HepG2 (cell line): ENCODE results near the gene KDM3B. TPM values are rescaled to one million over a fixed set of nuclear protein-coding genes. Genes with fewer than 3 reads are reported as not detected.

Experiments
- ATAC-seq: fragments of 200-7000 bp; cut with Tn5 transposase; 3 replicates; pipeline ENCODE4 v1.9.1; 2020; ENCODE audit warnings: mild to moderate bottlenecking, moderate library complexity
- BruUV-seq: library from RNA; stranded (reverse); fragments of 400-500 nt; replicated peaks from 2 replicates; lab custom pipeline; 2021; lab: Mats Ljungman, UMichigan
- CTCF ChIA-PET: fragments of 300-600 bp; formaldehyde crosslinking; extraction: SDS; loops from one replicate; lab custom pipeline; 2021; ENCODE audit warnings: low total read pairs, inconsistent platforms, low intra/inter-chr PET ratio; lab: Yijun Ruan, JAX
- POLR2A ChIA-PET: fragments of 350-600 bp; sonication (Branson Sonifier 250); formaldehyde crosslinking; loops from one replicate; lab custom pipeline; 2020; ENCODE audit warnings: antibody characterized with exemption, inconsistent platforms; lab: Yijun Ruan, JAX
- DNase-seq: peaks from one replicate; pipeline ENCODE4 v3.0.0-alpha.2; 2015; ENCODE audit warnings: low spot score
- FAIRE-seq: peaks from 3 replicates; lab custom pipeline; 2011; peaks lifted over from hg19 to GRCh38; lab: Jason Lieb, UNC
- H2AFZ ChIP-seq: one replicate; pipeline ENCODE4 v1.6.1; 2011; ENCODE audit warnings: low read length, inconsistent platforms
- H3K27ac ChIP-seq: fragments of 300-600 bp; 3 replicates; pipeline ENCODE4 v1.8.0; 2011; ENCODE audit warnings: mixed run types, mild to moderate bottlenecking, mixed read lengths, low read length, inconsistent platforms; ENCODE audit not compliant: insufficient read depth; ENCODE audit errors: extremely low read length
- H3K27me3 ChIP-seq, 2 experiments: fragments of 200-600 bp in 1 of 2; 2 replicates in 1 of 2; 3 replicates in 1 of 2; pipeline versions ENCODE4 v1.6.0 to v1.8.0; 2011; ENCODE audit warnings: low read length in 2 of 2, mild to moderate bottlenecking in 2 of 2, moderate library complexity in 2 of 2, inconsistent platforms in 1 of 2; ENCODE audit not compliant: insufficient read depth in 2 of 2, control insufficient read depth in 1 of 2
- H3K36me3 ChIP-seq, 2 experiments: fragments of 200-600 bp in 1 of 2; replicated peaks in 1 of 2; 2 replicates in 1 of 2; 3 replicates in 1 of 2; pipeline versions ENCODE4 v1.5.1 to v1.8.0; 2011; ENCODE audit warnings: low read length in 2 of 2, inconsistent platforms in 1 of 2; ENCODE audit not compliant: insufficient read depth in 2 of 2, control insufficient read depth in 1 of 2
- H3K4me1 ChIP-seq: 2 replicates; pipeline ENCODE4 v1.5.1; 2012; ENCODE audit warnings: low read length, inconsistent platforms; ENCODE audit not compliant: insufficient read depth
- H3K4me2 ChIP-seq: 2 replicates; pipeline ENCODE4 v1.6.0; 2011; ENCODE audit warnings: low read depth, low read length, inconsistent platforms
- H3K4me3 ChIP-seq, 3 experiments: fragments of 200-600 bp in 1 of 3; sonication (generic), shearing (Covaris generic) in 1 of 3; replicated peaks in 1 of 3; 2 replicates each; pipeline ENCODE4 v1.5.1; 2011 to 2016; ENCODE audit warnings: low read length in 3 of 3, inconsistent platforms in 2 of 3, low read depth in 2 of 3, mild to moderate bottlenecking in 2 of 3, control low read depth in 1 of 3, mixed read lengths in 1 of 3; ENCODE audit not compliant: insufficient read depth in 1 of 3
- H3K79me2 ChIP-seq: one replicate; pipeline ENCODE4 v1.6.1; 2011; ENCODE audit warnings: low read length, inconsistent platforms; ENCODE audit not compliant: insufficient read depth
- H3K9ac ChIP-seq: 2 replicates; pipeline ENCODE4 v1.6.0; 2011; ENCODE audit warnings: mild to moderate bottlenecking, low read depth, low read length, inconsistent platforms; ENCODE audit not compliant: insufficient read depth
- H3K9me3 ChIP-seq: 2 replicates; pipeline ENCODE4 v1.5.1; 2012; ENCODE audit warnings: mild to moderate bottlenecking, low read length
- H4K20me1 ChIP-seq: 2 replicates; pipeline ENCODE4 v1.6.0; 2011; ENCODE audit warnings: inconsistent platforms, mild to moderate bottlenecking, low read length, moderate library complexity; ENCODE audit not compliant: insufficient read depth
- AGO2 ChIP-seq: fragments of 200-400 bp; formaldehyde crosslinking; optimal IDR thresholded peaks from 2 replicates; pipeline ENCODE3; 2017; ENCODE audit warnings: mild to moderate bottlenecking, low read depth, low read length, moderate library complexity
- CTCF ChIP-seq: sonication (generic); formaldehyde crosslinking; IDR thresholded peaks from 2 replicates; pipeline ENCODE4 v1.5.0; 2020; ENCODE audit warnings: mild to moderate bottlenecking, missing genetic modification reagents, moderate library complexity
- FOXK1 ChIP-seq: sonication (generic); formaldehyde crosslinking; IDR thresholded peaks from 2 replicates; pipeline ENCODE4 v1.4.0; 2020; ENCODE audit warnings: low read depth, missing genetic modification reagents, borderline replicate concordance
- MAFK ChIP-seq, 2 experiments: IDR thresholded peaks in 1 of 2; conservative IDR thresholded peaks in 1 of 2; 2 replicates each; pipeline ENCODE4 v1.6.1; 2011; ENCODE audit warnings: improper control_type of control experiment in 2 of 2, low read length in 2 of 2
- MAX ChIP-seq: IDR thresholded peaks from 2 replicates; pipeline ENCODE4 v1.6.1; 2012; ENCODE audit warnings: inconsistent platforms
- MBNL3 ChIP-seq: fragments of 250-450 bp; sonication (Bioruptor Pico); conservative IDR thresholded peaks from 2 replicates; pipeline ENCODE4 v1.8.0; 2022; ENCODE audit warnings: mild to moderate bottlenecking, inconsistent platforms
- MNT ChIP-seq: fragments of 450-650 bp; IDR thresholded peaks from 2 replicates; pipeline ENCODE4 v1.6.1; 2016
- MXD4 ChIP-seq: IDR thresholded peaks from 2 replicates; pipeline ENCODE4 v1.6.1; 2016; ENCODE audit warnings: mild to moderate bottlenecking, missing biosample characterization, missing genetic modification reagents
- MXI1 ChIP-seq: IDR thresholded peaks from 3 replicates; pipeline ENCODE4 v1.6.1; 2012; ENCODE audit warnings: low read depth, low read length, inconsistent platforms, borderline replicate concordance
- NFYB ChIP-seq: sonication (generic); formaldehyde crosslinking; IDR thresholded peaks from 2 replicates; pipeline ENCODE4 v1.4.0; 2020; ENCODE audit warnings: missing genetic modification reagents
- NFYC ChIP-seq: IDR thresholded peaks from 2 replicates; pipeline ENCODE4 v1.6.1; 2016; ENCODE audit warnings: missing genetic modification reagents, missing compliant biosample characterization
- PRPF4 ChIP-seq: fragments of 200-400 bp; formaldehyde crosslinking; IDR thresholded peaks from 2 replicates; pipeline ENCODE4 v1.6.1; 2016; ENCODE audit warnings: low read length, low read depth; ENCODE audit not compliant: poor library complexity, severe bottlenecking
- SNAPC2 ChIP-seq: sonication (generic); formaldehyde crosslinking; IDR thresholded peaks from 2 replicates; pipeline ENCODE4 v1.8.1; 2022; ENCODE audit warnings: mild to moderate bottlenecking, missing genetic modification reagents
- SP2 ChIP-seq: sonication (generic); formaldehyde crosslinking; IDR thresholded peaks from 2 replicates; pipeline ENCODE4 v1.5.1; 2020; ENCODE audit warnings: mild to moderate bottlenecking, missing genetic modification reagents
- TBL1XR1 ChIP-seq: fragments of 150-350 bp; IDR thresholded peaks from 2 replicates; pipeline ENCODE4 v1.6.1; 2014; ENCODE audit warnings: borderline replicate concordance, low read length; ENCODE audit not compliant: partially characterized antibody
- ZNF138 ChIP-seq: sonication (generic); formaldehyde crosslinking; IDR thresholded peaks from 2 replicates; pipeline ENCODE4 v1.5.0; 2020; ENCODE audit warnings: mild to moderate bottlenecking, low read depth, missing genetic modification reagents
- ZNF276 ChIP-seq: sonication (generic); formaldehyde crosslinking; IDR thresholded peaks from 2 replicates; pipeline ENCODE4 v1.4.0; 2020; ENCODE audit warnings: mild to moderate bottlenecking, low read depth, missing genetic modification reagents
- ZNF674 ChIP-seq: sonication (generic); formaldehyde crosslinking; IDR thresholded peaks from 2 replicates; pipeline ENCODE4 v1.5.0; 2020; ENCODE audit warnings: low read depth, mild to moderate bottlenecking, missing genetic modification reagents
- ZNF788 ChIP-seq: sonication (generic); formaldehyde crosslinking; IDR thresholded peaks from 2 replicates; pipeline ENCODE4 v1.5.0; 2020; ENCODE audit warnings: mild to moderate bottlenecking, missing genetic modification reagents, borderline replicate concordance
- ZNF883 ChIP-seq: sonication (generic); formaldehyde crosslinking; IDR thresholded peaks from 2 replicates; pipeline ENCODE4 v1.5.1; 2020; ENCODE audit warnings: mild to moderate bottlenecking, missing genetic modification reagents; ENCODE audit errors: not compliant biosample characterization
- WGBS: methylation state at CpG from one replicate; pipeline ENCODE4 v1.1.6; 2017; ENCODE audit warnings: low lambda C conversion rate; 5-methylcytosine and 5-hydroxymethylcytosine counted together
- in situ Hi-C: cut with HindIII; loops from 2 replicates; pipeline ENCODE4 v1.10.0; 2017; ENCODE audit warnings: low pct_unique_long_range_greater_than_20kb; ENCODE audit not compliant: extremely low pct_ligation_motif_present
- intact Hi-C: fragments of 100-400 bp; cut with micrococcal nuclease; formaldehyde crosslinking; loops from one replicate; pipeline ENCODE4 v1.10.0; 2022; ENCODE audit not compliant: unreplicated experiment
- polyA plus RNA-seq, 8 experiments: library from polyadenylated mRNA; depleted of rRNA in 3 of 8; stranded (reverse) in 7 of 8; unstranded in 1 of 8; fragments of >200 nt; fragmentation: Illumina TruSeq in 4 of 8; extraction: Trizol in 4 of 8; gene quantifications; 2 replicates each; pipeline versions ENCODE4 v1.2.1 to v1.2.3, GENCODE V29; 2011 to 2016; ENCODE audit warnings: low read depth in 4 of 8, missing spikeins in 1 of 8, mixed read lengths in 1 of 8; ENCODE audit not compliant: insufficient read depth in 1 of 8
- total RNA-seq, 5 experiments: library from RNA; depleted of rRNA; stranded (reverse); fragments of >200 nt; fragmentation: Illumina TruSeq; extraction: Trizol; gene quantifications; 2 replicates each; pipeline ENCODE4 v1.2.3, GENCODE V29; 2016; ENCODE audit warnings: low read depth in 1 of 5

Gene KDM3B
- total and polyA plus RNA-seq, 2 of the 13 experiments (the other 11 are each of a cell fraction or from before 2014, with no cell fraction given): 19.7 to 34.3 TPM

- Histone ChIP-seq H4K20me1 (peaks cover 23% of the 10 kb centered on the region), H3K79me2 (peaks cover 61% of the 10 kb centered on the region), H3K27me3 (no peaks in the 10 kb centered on the region; a peak in 1 of 5 replicates), H2AFZ (no peak overlapping the region), H3K36me3 (no peaks in the 10 kb centered on the region), H3K27ac (no peak overlapping the region), H3K9ac (peak overlapping the region; percentile 96; the same call in 1 of the 2 replicates), H3K4me1 (peaks cover 20% of the 10 kb centered on the region), H3K9me3 (no peaks in the 10 kb centered on the region), H3K4me2 (peak overlapping the region; percentile 82), H3K4me3 (peak overlapping the region; percentile 93 to 98 (median 97); a peak in 5 of 6 replicates)
- no TSS peak for BruUV-seq
- intact Hi-C loops (loop anchor here (5.0 kb wide), 1 partner anchor 178 kb away; the partner anchor contains the start of genes BRD8 and KIF20A), in situ Hi-C loops (no loop called here)
- ATAC-seq: peak; percentile 67
- peak; percentile 67 for DNase-seq
- WGBS: 23% methylated on average over 6 of the region's 6 CpGs
- ChIA-PET CTCF (no interaction called here), POLR2A (interaction anchor here (0.5 to 6.2 kb wide), 3 partner anchors 15 to 107 kb away, joined by 3 to 111 read pairs (median 3); partner anchors contain the start of gene FAM53C)
- peak; percentile 97 for FAIRE-seq
- 0 out of 2 replicates have a peak, but pooled peaks have one; percentile 57 for TF ChIP-seq ZNF276 (CRISPR knock-in tag)
- TF ChIP-seq NFYB: peak; percentile 82
- TF ChIP-seq FOXK1 (CRISPR knock-in tag): peak; percentile 83; the same call in 1 of the 2 replicates
- TF ChIP-seq MXI1: peak; percentile 21; the same call in 1 of the 3 replicates
- TF ChIP-seq MNT: peak; percentile 22; the same call in 1 of the 2 replicates
- no peak for TF ChIP-seq ZNF883 (CRISPR knock-in tag)
- TF ChIP-seq PRPF4: no peak
- TF ChIP-seq CTCF (CRISPR knock-in tag): peak; percentile 20
- TF ChIP-seq MXD4: 0 out of 2 replicates have a peak, but pooled peaks have one; percentile 5
- TF ChIP-seq ZNF138 (CRISPR knock-in tag): no peak
- TF ChIP-seq SP2 (CRISPR knock-in tag): peak; percentile 69
- no peak for TF ChIP-seq AGO2
- TF ChIP-seq SNAPC2 (CRISPR knock-in tag): no peak
- TF ChIP-seq TBL1XR1: no peak
- no peak for TF ChIP-seq ZNF788 (CRISPR knock-in tag)
- TF ChIP-seq MBNL3 (CRISPR knock-in tag): no peak
- TF ChIP-seq NFYC: peak; percentile 84
- TF ChIP-seq ZNF674 (CRISPR knock-in tag): no peak
- 0 out of 4 replicates have a peak, but pooled peaks have one; percentile 0 to 21 for TF ChIP-seq MAFK (conservative IDR thresholded peaks at IDR 0.05 in 1 of 2, IDR thresholded peaks at IDR 0.05 in 1 of 2; ENCODE audit: low read length in 2 of 2)
- TF ChIP-seq MAX: peak; percentile 53; the same call in 1 of the 2 replicates
These were observed 2.5 kb downstream of the KDM3B start for GRCh38 chr5:138354926-138355378.
